ENCODE measurements around the gene SLC25A36.

- TF ChIP-seq CTCF (IDR thresholded peaks at IDR 0.05; ENCODE audit: extremely low read depth in 1 of 2, insufficient read depth in 1 of 2, low read depth in 1 of 2, low read length in 2 of 2), result no peak
- no peak for TF ChIP-seq POLR2A (IDR thresholded peaks at IDR 0.05; ENCODE audit: low read depth, low read length)
- TF ChIP-seq MAX (IDR thresholded peaks at IDR 0.05; ENCODE audit: insufficient read depth, insufficient read length), result no peak
These were observed 27.9 kb upstream of the SLC25A36 start for GRCh38 chr3:140913728-140914127.

Measured in endothelial cell of umbilical vein (primary cell).